NB4 (cell line): ENCODE measurements around the gene SIX4.

Experiments
- CTCF ChIP-seq: IDR thresholded peaks from one replicate; pipeline ENCODE4 v1.5.1; 2012; ENCODE audit warnings: low read depth, low read length
- MYC ChIP-seq: IDR thresholded peaks from 2 replicates; pipeline ENCODE4 v1.6.1; 2011; ENCODE audit warnings: low read depth, low read length

GRCh38 chr14:60771117-60771516, 47.0 kb upstream of the SIX4 start:
- TF ChIP-seq CTCF (no peak), MYC (no peak)
